Measurements from ENCODE around the gene P2RY14.

The P2RY14 gene

GRCh38 chr3:151309566-151309965 lies 31.2 kb upstream of the P2RY14 start:
- H3K4me3 ChIP-seq = no peak overlapping the region
- no peak for DNase-seq (ENCODE audit: low spot score)
- no peak overlapping the region for H3K27ac ChIP-seq
- TF ChIP-seq CTCF (IDR thresholded peaks at IDR 0.05) = no peak

- no peak for DNase-seq (ENCODE audit: low spot score)
- Histone ChIP-seq H3K27ac (no peak overlapping the region), H3K4me3 (no peak overlapping the region)
- TF ChIP-seq CTCF (IDR thresholded peaks at IDR 0.05) = no peak
These were observed 29.5 kb upstream of the P2RY14 start for GRCh38 chr3:151307583-151308488.

GRCh38 chr3:151307131-151307530 lies 28.8 kb upstream of the P2RY14 start:
- Histone ChIP-seq H3K27ac (no peak overlapping the region), H3K4me3 (no peak overlapping the region)
- no peak for DNase-seq (ENCODE audit: low spot score)
- no peak for TF ChIP-seq CTCF (IDR thresholded peaks at IDR 0.05)

- no peak for TF ChIP-seq CTCF (IDR thresholded peaks at IDR 0.05)
- no peak overlapping the region for H3K4me3 ChIP-seq
- no peak overlapping the region for H3K27ac ChIP-seq
- no peak for DNase-seq (ENCODE audit: low spot score)
These were observed 27.9 kb upstream of the P2RY14 start for GRCh38 chr3:151306168-151306810.

GRCh38 chr3:151305775-151306151 lies 27.4 kb upstream of the P2RY14 start:
- DNase-seq (ENCODE audit: low spot score) = no peak
- Histone ChIP-seq H3K4me3 (no peak overlapping the region), H3K27ac (no peak overlapping the region)
- no peak for TF ChIP-seq CTCF (IDR thresholded peaks at IDR 0.05)

GRCh38 chr3:151305060-151305774 lies 26.9 kb upstream of the P2RY14 start:
- Histone ChIP-seq H3K27ac (no peak overlapping the region), H3K4me3 (no peak overlapping the region)
- no peak for TF ChIP-seq CTCF (IDR thresholded peaks at IDR 0.05)
- DNase-seq (ENCODE audit: low spot score) = no peak
